ENCODE data around the gene FCN3.

DNA sequence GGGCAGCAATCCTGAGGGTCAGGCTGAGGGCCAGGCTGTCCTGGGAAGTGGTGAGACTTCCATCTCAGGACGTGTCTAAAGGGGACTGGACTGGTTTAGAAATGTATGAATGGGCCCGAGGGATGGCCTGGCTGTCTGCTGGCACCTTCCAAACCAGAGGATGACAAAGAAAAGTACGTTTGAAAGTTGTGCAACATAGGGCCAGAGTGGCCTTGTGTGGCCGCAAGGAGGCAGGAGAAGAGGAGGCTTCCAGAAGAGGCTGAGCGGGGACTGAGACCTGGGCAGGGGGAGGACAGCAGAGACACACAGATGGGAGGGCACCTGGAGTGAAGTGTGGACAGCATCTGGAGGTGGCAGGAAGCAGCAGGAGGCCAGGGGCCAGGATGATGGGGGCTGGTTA is 35.4 kb downstream of the FCN3 start:
- no peak for TF ChIP-seq EZH2 (IDR thresholded peaks at IDR 0.05)
- TF ChIP-seq POLR2AphosphoS5 (IDR thresholded peaks at IDR 0.05; ENCODE audit: borderline replicate concordance, low read depth, low read length): no peak

All from SK-N-MC (cell line).